Measurements from ENCODE around the gene CLDN5.

The CLDN5 gene, protein sequence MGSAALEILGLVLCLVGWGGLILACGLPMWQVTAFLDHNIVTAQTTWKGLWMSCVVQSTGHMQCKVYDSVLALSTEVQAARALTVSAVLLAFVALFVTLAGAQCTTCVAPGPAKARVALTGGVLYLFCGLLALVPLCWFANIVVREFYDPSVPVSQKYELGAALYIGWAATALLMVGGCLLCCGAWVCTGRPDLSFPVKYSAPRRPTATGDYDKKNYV

DNA sequence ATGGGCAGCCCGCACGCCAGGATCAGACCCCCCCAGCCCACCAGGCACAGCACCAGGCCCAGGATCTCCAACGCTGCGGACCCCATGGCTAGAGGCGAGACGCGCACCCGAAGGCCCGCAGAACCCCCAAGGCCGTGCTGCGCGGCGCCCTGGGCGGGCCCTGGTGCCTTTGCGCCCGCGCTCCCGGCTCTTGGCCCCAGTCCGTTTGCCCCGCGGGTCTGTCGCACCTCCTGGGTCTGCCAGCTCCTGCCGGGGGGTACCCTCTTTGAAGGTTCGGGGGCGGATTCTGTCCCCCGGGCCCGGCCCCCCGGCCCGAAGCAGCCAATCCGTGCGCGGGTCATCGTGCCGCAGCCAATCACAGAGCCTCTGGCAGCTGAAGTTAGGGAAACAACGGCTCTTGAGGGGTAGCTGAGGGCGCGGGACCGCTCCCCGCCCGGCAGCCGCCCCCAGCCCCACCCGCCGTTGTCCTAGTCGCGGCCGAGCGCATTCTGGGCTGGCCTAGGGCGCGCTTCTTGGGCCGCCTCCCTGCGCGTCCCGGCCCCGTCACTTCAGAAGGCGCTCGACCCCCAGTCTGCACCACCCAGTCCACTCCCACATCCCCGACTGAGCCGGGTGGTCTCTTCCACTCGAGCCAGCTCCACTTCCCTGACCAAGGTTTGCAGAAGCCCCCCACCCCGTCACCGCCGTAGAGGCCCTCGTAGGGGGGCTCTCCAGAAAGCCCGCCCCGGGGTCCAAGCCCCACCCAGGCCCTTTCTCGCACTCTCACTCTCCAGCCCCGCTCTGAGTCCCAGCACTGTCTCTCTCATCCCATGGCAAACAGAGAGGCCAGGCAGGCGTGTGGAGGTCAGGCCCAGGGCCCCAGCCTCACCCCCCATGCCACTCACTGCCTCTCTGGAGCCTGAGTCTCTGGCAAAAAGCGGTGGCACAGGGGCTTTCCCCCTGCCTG is at the start of gene CLDN5:
Gene CLDN5, minus strand, starts transcription at position 241 of the 946 bp plus-strand sequence. Its CDS starts 155 bp downstream, at position 86.
- peaks cover 21% of the 10 kb centered on the region for H3K36me3 ChIP-seq
- H3K4me1 ChIP-seq (ENCODE audit: control insufficient read depth in 1 of 2, insufficient read depth in 1 of 2, low read depth in 1 of 2, low read length in 1 of 2), result peaks cover 4 to 13% of the 10 kb centered on the region in 2 experiments
- no peaks in the 10 kb centered on the region for H3K9me3 ChIP-seq
- peak within 1 kb of the TSS in 1 of 2 experiments; percentile 7 for H3K4me3 ChIP-seq (ENCODE audit: low read depth in 1 of 2, low read length in 1 of 2)
- H3K27ac ChIP-seq, result no peak within 1 kb of the TSS
- H3K27me3 ChIP-seq, result peaks cover 63% of the 10 kb centered on the region
- TF ChIP-seq, protein P1, sequence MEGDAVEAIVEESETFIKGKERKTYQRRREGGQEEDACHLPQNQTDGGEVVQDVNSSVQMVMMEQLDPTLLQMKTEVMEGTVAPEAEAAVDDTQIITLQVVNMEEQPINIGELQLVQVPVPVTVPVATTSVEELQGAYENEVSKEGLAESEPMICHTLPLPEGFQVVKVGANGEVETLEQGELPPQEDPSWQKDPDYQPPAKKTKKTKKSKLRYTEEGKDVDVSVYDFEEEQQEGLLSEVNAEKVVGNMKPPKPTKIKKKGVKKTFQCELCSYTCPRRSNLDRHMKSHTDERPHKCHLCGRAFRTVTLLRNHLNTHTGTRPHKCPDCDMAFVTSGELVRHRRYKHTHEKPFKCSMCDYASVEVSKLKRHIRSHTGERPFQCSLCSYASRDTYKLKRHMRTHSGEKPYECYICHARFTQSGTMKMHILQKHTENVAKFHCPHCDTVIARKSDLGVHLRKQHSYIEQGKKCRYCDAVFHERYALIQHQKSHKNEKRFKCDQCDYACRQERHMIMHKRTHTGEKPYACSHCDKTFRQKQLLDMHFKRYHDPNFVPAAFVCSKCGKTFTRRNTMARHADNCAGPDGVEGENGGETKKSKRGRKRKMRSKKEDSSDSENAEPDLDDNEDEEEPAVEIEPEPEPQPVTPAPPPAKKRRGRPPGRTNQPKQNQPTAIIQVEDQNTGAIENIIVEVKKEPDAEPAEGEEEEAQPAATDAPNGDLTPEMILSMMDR (IDR thresholded peaks at IDR 0.05), result no peak

DNA sequence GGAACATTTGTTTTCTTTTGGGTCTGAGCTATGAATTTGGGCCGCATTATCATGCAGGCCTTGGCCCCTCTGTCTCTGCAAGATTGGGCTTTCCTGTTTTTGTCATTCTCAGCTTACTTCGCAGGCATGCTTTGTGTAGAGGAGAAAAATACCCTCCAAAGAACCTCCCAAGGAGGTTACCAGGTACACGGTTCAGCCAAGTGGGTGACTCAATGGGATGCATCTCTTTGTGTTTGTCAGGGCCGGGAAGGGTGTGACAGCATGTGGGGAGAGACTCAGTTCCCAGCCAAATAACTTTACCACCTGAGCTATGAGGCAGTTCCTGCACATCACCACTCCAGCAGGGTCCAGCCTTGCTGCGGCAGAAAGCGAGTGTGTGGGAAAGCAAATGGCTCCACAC is 47.8 kb upstream of the CLDN5 start:
- Histone ChIP-seq H3K9me3 (no peaks in the 10 kb centered on the region), H3K4me1 (ENCODE audit: control insufficient read depth in 1 of 2, insufficient read depth in 1 of 2, low read depth in 1 of 2, low read length in 1 of 2) (no peaks in the 10 kb centered on the region), H3K4me3 (ENCODE audit: low read depth in 1 of 2, low read length in 1 of 2) (no peak overlapping the region), H3K27me3 (peaks cover 5% of the 10 kb centered on the region), H3K36me3 (no peaks in the 10 kb centered on the region), H3K27ac (no peak overlapping the region)
- TF ChIP-seq, protein P1 (IDR thresholded peaks at IDR 0.05), result no peak

DNA sequence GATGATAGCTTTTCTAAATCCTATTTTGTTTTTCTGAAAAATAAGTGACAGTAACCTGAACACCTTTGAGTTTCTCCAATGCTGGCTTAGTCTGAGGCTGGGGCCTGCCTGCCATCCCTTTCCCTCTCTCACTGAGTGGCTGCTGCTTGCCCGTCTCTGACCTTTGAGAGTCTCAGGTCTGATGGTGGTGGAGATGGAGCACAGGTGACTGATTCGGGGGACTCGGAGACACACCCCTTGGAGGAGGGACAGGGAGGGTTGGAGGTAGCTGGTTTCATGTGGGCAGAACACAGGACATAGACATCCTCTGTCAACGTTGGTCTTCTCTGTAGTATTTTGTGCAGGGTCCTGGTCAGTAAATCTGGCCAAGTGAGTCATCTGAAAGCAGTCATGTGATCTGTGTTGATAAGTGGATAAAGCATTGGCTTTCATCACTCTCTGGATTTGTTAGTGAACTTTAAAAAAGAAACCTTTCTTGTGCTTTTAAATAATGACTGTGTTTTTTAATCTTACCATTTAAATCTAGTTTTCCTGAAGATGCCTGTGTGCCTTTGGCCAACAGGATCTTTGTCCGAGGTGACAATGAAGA is 47.1 kb upstream of the CLDN5 start:
- H3K27me3 ChIP-seq, result no peaks in the 10 kb centered on the region
- H3K9me3 ChIP-seq, result no peaks in the 10 kb centered on the region
- H3K27ac ChIP-seq, result no peak overlapping the region
- H3K4me3 ChIP-seq (ENCODE audit: low read depth in 1 of 2, low read length in 1 of 2), result no peak overlapping the region
- peaks cover under 1 to 2% of the 10 kb centered on the region in 2 experiments for H3K4me1 ChIP-seq (ENCODE audit: control insufficient read depth in 1 of 2, insufficient read depth in 1 of 2, low read depth in 1 of 2, low read length in 1 of 2)
- no peaks in the 10 kb centered on the region for H3K36me3 ChIP-seq
- TF ChIP-seq, protein P1 (IDR thresholded peaks at IDR 0.05), result no peak

DNA sequence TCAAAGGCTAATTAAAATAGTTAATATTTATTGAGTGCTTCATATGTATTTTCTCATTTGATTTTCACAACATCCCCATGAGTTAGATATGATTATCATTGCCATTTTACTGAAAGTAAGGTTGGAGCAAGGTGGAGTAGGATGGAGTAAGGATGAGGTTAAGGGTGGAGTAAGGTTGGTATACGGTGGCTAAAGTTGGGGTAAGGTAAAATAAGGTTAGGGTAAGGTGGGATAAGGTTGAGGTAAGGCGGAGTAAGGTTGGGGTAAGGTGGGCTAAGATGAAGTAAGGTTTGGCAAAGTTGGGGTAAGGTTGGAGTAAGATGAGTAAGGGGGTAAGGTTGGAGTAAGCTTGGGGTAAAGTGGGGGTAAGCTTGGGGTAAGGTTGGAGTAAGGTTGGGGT is 45.8 kb upstream of the CLDN5 start:
- Histone ChIP-seq H3K4me3 (ENCODE audit: low read depth in 1 of 2, low read length in 1 of 2) (no peak overlapping the region), H3K4me1 (ENCODE audit: control insufficient read depth in 1 of 2, insufficient read depth in 1 of 2, low read depth in 1 of 2, low read length in 1 of 2) (peaks cover 12 to 14% of the 10 kb centered on the region in 2 experiments), H3K36me3 (no peaks in the 10 kb centered on the region), H3K27me3 (no peaks in the 10 kb centered on the region), H3K9me3 (no peaks in the 10 kb centered on the region), H3K27ac (no peak overlapping the region)
- TF ChIP-seq, protein P1 (IDR thresholded peaks at IDR 0.05), result no peak

DNA sequence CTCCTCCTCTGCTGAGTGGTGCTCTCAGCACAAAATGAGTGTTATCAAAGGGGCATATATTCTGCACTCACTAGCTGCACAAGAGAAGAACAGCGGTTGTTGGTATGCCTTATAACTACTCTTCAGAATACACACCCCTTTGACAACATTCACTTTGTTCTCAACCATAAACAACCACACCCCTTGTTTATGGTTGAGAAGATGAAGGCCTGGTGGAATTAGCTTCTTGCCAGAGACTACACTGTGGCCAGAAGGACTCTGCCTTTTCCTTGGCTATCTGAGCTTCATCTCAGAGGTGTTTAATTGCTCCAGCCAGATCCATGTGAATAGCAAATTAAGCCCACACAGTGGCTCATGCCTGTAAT is 45.0 kb upstream of the CLDN5 start:
- Histone ChIP-seq H3K27ac (no peak overlapping the region), H3K4me3 (ENCODE audit: low read depth in 1 of 2, low read length in 1 of 2) (no peak overlapping the region), H3K9me3 (no peaks in the 10 kb centered on the region), H3K27me3 (no peaks in the 10 kb centered on the region), H3K36me3 (no peaks in the 10 kb centered on the region), H3K4me1 (ENCODE audit: control insufficient read depth in 1 of 2, insufficient read depth in 1 of 2, low read depth in 1 of 2, low read length in 1 of 2) (peaks cover 12 to 14% of the 10 kb centered on the region in 2 experiments)
- TF ChIP-seq, protein P1 (IDR thresholded peaks at IDR 0.05), result no peak

Measured in neutrophil (primary cell).